GM03348 (cell line): ENCODE measurements around the gene NPDC1.
"Not testable (repeated sequence)": the region's sequence is repeated elsewhere in the genome, so short reads cannot be mapped to it uniquely, and the experiment has no call there.

Experiments used
- DNase-seq: peaks from one replicate; pipeline ENCODE4 v3.0.0; 2012; ENCODE audit warnings: low spot score

NPDC1 gene

GRCh38 chr9:137074657-137075274 is 28.8 kb upstream of the NPDC1 start:
- DNase-seq: no peak

DNA sequence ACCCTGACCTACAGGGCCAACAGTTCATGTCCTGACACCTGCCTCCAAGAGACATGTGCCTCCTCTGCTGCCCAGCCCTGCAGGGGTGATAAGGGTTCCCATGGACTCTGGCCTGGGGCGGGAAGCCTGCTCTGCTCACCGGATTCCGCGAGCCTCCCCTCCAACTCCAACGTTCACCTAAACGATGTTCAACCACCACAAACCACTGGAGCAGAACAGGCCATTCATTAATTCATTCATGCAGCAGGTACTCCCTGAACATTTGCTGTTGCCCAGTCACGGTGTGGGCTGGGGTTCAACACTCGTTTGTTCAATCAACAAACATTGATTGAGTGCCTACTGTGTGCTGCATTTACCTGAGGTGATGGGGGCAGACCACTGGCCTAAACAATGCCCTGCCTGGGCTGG is 28.0 kb upstream of the NPDC1 start:
- DNase-seq: no peak

- no peak for DNase-seq
These were observed 25.3 kb upstream of the NPDC1 start for GRCh38 chr9:137071282-137071681.

- no peak for DNase-seq
These were observed 24.9 kb upstream of the NPDC1 start for GRCh38 chr9:137070906-137071275.

DNA sequence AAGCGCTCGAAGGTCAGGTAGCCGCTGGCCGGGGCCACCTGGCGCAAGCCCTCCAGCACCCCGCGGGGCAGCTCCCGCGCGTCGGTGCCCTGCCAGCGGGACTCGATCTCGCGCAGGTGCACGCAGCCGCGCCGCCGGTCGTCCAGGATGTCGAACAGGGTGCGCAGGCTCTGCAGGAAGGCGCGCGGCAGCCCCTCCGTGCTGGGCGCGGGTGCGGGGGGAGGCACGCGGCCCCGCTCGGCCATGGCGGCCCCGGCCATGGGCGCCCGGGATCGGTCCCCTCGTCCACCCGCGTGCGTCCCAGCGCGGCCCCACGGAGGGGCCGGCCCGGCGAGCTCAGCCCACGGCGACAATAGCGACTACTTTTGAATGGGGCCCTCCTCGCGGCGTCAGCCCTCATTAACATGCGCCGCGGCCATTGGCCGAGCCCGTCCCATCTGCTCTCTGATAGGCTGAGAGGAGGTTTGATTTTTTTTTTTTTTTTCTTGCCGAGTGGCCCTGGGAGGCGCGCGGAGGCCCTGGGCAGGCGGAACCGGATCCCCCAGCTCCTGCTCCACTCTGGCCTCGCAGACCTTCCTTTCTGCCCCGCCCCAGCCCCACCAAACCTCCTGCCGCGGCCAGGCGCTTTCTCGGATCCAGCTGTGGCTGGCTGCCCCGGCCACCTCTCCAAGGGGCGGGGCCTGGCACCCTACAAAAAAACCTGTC is 24.4 kb upstream of the NPDC1 start, which contains the start of gene SAPCD2:
Gene SAPCD2 (minus strand): TSS at position 357 of the 705 bp plus-strand sequence. CDS start 97 bp downstream, at position 260.
- DNase-seq: peak; percentile 96

- DNase-seq: no peak
These were observed 23.6 kb upstream of the NPDC1 start for GRCh38 chr9:137069508-137070091.

DNA sequence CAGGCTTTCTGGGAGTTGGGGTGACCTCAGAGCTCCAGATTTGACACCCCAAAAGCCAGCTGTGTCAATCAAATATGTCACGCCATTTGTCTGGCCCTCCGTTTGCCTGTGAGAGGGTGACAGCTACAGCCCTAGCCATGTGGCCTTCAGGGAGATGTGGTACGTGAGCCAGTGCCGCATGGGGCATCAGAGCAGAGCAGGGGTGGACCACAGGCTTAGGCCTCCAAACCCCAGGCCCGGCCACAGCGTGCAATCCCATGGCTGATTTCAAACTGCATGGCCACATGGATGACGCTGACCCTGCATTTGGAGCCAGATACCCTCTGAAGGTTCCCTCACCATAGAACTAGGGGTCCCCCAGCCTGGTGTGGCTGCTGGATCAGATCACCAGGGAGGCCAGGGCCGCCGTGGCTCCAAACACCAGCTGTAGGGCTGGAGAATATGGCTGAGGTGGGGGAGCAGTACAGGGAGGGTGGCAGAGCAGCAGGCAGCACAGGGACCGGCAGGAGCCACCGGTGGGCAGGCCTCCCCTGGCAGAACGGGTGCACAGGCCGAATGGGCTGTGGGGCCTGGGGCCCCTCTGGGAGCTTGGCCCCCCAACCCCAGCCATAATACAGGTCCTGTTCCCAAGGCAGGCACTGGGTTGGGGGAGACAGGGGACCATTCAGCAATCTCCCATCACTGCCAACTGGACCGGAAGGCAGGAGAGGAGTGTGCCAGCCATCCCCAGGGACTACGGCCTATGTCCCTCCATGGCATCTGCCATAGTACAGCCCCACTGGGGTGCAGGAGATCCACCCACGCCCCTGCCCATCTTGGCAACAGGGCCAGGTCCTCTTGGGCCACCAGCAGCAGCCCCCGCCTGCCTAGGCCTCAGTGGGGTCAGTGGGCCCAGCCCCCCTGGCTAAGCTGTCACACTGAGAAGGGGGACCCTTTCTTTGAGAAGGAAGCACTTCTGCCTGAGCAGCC is 22.8 kb upstream of the NPDC1 start:
- DNase-seq: no peak

- DNase-seq: peak; percentile 86
These were observed 22.0 kb upstream of the NPDC1 start for GRCh38 chr9:137067860-137068538.

DNA sequence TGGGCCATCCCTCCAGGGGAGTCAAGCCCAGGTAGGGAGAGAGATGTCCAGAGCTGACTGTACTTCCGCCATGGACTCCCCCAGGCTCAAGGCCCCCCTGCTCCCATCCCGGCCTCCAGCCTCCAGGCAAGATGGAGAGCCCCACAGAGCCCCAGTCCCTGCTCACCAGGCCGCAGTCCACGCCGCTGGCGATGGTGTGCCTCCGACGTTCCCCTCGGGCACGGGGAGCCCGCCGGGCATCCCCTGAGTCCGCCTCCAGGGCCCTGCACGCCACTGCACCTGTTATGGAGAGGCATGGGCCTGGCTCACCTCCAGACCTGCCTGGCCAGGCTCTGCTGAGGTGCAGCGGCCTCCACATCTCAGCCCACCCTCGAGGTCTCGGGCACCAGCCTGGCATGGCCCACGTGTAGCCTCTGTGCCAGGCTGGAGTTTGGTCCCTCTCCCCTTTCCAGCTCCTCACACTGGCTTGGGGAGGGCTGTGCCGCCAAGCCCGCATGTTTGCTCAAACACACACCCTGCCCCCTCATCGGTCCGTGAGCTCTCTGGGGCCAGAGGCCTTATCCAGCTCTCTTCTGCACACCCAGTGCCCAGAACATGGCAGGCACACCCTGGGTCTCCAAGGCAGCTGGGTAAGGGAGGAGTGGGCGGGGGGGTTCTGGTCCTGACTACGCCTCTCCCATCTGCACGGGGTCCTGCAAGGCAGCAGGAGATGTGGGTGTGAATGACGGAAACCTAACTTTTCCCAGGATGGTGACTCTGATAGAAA is 20.3 kb upstream of the NPDC1 start:
- DNase-seq: no peak

GRCh38 chr9:137065336-137065967 is 19.5 kb upstream of the NPDC1 start:
- no peak for DNase-seq

- no peak for DNase-seq
These were observed 18.8 kb upstream of the NPDC1 start for GRCh38 chr9:137064880-137065164.

DNA sequence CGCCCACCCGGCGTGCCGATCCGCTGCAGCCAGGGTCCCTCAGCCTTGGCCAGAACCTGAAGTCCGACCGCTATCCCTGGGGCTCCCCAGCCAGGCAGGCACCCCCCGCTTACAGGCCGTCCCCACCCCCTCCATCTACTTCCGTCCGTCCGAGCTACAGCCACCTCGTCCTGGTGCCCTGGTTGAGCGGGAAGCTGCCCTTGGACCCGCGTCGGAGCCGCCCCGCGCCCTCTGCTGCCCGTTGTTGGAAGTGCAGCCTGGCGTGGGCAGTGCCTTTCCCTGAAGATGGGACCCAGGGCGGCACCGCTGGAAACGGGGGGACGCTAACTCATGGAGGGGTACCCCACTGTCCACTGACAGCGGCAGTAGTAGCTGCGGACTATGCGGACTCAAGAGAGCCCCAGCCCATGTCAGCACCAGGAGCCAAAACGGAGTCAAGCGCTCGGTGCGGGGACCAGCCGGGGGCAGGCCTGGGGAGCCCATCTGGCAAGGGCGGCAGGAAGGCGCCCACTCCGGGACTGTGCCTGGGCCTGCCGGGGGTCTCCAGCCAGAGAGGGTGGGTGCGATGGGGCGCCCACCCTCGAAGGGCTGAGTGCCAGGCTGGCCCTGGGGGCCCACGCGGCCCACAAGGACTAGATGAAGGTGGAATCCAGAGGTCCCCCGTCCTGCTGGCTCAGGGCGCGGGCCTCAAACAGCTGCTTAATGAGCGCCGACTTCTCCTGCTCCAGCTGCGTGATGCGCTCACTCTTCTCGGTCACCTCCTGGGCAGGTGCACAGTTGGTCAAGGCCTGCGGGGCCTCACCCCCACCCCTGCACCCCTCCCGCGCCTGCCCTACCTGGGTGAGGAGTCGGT is 18.3 kb upstream of the NPDC1 start:
- DNase-seq: peak; percentile 85

DNA sequence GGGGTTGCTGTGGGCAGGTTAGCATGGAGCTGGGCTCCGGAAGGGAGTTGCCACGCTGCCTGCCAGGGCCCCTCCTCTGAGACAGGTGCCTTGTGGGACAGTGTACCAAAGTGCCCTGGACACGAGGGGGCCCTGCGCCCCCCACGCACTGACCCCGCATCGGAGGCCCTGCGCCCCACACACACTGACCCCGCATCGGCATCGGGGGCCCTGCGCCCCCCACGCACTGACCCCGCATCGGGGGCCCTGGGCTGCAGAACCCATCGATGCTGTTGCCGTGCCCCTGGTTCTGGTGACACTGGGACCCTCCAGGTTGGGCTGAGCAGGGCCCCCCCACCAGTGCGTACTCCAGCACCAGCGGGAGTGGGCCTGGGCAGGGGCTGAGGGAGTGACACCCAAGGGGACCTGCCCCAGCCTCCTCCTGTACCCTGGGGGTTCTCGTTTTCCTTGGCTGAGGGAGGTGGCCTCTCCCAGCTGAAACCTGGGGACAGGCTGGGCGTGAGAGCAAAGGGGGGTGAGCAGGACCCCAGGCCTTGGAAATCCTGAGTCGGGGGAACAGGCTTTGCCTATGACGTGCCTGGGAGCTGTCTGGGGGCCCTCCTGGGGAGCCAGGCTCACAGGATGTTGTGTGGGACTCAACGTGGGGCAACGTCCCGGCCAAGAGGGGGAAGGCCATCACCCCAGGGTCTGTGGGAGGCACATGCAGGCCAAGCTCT is 17.5 kb upstream of the NPDC1 start:
- no peak for DNase-seq

DNA sequence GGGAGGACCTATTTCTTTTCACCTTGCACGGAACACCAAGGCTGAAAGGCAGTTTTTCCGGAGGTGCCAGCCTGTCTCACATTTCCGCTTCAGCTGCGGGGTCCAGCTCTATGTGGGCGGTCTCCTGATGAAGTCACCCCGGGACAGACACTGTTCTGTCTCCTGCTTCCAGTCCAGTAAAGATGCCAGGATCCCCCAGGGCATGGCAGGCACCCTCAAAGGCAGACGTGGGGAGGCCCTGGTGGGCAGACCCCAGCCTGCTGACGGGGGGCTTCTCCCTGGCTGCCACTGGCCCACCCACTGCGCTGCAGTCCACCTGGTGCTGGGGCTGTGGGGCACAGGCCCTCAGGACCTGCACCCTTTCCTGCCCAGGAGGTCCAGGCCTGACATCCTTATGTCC is 16.8 kb upstream of the NPDC1 start:
- DNase-seq: not testable (repeated sequence)

GRCh38 chr9:137062384-137062783 is 16.4 kb upstream of the NPDC1 start:
- DNase-seq: no peak

GRCh38 chr9:137058521-137059234 is 12.7 kb upstream of the NPDC1 start:
- DNase-seq: no peak

DNA sequence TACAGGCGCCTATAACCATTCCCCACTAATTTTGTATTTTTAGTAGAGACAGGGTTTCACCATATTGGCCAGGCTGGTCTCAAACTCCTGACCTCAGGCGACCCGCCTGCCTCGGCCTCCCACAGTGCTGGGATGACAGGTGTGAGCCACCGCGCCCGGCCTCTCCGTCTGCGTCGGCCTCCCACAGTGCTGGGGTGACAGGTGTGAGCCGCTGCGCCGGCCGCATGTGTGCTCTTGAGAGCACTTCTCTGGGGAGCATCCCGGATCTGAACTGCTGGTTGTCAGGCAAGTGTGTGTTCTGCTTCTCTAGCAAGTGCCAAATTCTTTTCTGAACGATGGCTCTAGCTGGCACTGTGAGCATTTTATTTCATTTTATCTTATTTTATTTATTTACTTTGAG is 11.6 kb upstream of the NPDC1 start:
- DNase-seq: no peak

DNA sequence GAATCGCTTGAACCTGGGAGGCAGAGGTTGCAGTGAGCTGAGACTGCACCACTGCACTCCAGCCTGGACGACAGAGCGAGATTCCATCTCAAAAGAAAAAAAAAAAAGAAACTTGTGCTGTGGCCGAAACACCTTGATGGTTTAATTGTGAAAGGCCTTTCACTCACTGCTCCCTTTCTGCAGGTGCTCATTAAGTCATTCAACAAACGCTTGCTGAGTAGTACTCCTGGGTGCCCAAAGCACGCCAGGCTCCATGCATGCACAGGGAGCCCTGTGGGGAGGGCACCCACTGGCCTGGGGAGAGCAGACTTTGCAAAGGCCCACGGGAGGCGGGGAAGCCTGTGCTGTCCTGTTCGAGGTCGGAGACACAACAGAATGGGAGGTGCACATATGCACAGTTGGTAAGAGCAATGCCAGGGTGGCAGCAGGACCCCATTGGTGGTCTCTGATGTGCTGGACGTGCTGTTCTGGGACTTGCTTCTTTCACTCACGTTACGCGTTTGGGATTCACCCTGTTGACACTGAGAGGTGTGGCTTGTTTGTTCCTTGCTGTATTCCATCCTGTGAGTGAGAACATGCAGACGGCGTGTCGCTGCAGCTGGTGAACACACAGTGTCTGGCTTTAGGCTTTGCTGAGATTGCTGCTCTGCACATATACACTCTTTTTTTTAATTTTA is 10.9 kb upstream of the NPDC1 start:
- no peak for DNase-seq
